Cardiac fibroblast (primary cell): ENCODE measurements around the gene TRAF3IP3.
A peak's percentile ranks its signal among the peaks of the same experiment; 100 is the strongest.

ENCODE experiments used
- DNase-seq, 2 donors: peaks; one replicate each; pipeline versions ENCODE4 v3.0.0 to v3.0.0-alpha.2; 2010; ENCODE audit warnings: low read depth in 2 of 2
- H3K4me3 ChIP-seq, 2 donors: replicated peaks in 1 of 2; 1 replicate in 1 of 2; 2 replicates in 1 of 2; pipeline ENCODE4 v1.5.1; 2011; ENCODE audit warnings: low read depth in 2 of 2, low read length in 2 of 2, mild to moderate bottlenecking in 2 of 2, moderate library complexity in 1 of 2
- TF ChIP-seq, protein P1 (sequence below): IDR thresholded peaks from one replicate; pipeline ENCODE4 v1.5.1; 2011; ENCODE audit warnings: low read depth, mild to moderate bottlenecking, low read length, inconsistent platforms

TRAF3IP3 gene

GRCh38 chr1:209816923-209817322 lies 61.1 kb downstream of the TRAF3IP3 start:
- DNase-seq, result no peak
- no peak overlapping the region for H3K4me3 ChIP-seq
- TF ChIP-seq, protein P1, sequence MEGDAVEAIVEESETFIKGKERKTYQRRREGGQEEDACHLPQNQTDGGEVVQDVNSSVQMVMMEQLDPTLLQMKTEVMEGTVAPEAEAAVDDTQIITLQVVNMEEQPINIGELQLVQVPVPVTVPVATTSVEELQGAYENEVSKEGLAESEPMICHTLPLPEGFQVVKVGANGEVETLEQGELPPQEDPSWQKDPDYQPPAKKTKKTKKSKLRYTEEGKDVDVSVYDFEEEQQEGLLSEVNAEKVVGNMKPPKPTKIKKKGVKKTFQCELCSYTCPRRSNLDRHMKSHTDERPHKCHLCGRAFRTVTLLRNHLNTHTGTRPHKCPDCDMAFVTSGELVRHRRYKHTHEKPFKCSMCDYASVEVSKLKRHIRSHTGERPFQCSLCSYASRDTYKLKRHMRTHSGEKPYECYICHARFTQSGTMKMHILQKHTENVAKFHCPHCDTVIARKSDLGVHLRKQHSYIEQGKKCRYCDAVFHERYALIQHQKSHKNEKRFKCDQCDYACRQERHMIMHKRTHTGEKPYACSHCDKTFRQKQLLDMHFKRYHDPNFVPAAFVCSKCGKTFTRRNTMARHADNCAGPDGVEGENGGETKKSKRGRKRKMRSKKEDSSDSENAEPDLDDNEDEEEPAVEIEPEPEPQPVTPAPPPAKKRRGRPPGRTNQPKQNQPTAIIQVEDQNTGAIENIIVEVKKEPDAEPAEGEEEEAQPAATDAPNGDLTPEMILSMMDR, result no peak

DNA sequence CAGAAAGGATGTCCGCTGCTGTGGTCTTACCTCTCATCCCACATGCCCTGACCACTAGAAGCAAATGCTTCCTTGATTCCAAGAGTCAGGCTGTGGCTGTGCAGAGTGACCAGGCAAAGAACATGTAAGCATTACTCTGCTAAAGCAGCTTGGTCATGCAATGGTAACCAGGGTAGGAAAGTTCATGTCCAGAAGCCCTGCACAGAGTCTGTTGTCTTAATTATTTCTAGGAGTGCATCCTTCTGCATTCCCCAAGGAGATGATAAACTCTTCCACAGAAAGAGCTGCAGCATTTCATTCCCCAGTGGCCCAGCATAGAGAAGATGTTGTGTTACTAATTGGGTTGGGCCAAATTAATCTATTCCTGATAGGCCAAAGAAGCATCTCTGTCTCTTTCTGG lies 61.8 kb downstream of the TRAF3IP3 start:
- DNase-seq, result no peak
- no peak overlapping the region for H3K4me3 ChIP-seq
- TF ChIP-seq, protein P1, result no peak

DNA sequence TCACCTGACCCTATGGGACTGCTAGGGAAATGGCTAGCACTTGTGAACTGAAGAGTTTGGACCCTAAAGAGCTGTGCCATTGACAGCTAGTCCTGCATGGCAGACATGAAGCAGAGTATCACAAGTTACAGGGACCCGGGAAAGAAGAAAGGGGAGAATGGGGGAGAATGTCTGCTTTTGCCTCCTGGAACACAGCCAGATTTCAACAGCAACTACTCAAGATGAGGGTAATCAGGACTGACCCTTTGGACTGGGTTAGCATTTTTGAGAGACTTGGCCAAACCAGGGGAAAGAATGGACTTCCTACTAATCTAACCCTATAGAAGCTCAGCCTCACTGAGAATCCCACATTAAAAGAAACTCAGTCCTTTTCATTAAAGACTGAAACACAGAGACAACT lies 63.2 kb downstream of the TRAF3IP3 start:
- H3K4me3 ChIP-seq, result no peak overlapping the region
- TF ChIP-seq, protein P1, result no peak
- DNase-seq, result no peak

DNA sequence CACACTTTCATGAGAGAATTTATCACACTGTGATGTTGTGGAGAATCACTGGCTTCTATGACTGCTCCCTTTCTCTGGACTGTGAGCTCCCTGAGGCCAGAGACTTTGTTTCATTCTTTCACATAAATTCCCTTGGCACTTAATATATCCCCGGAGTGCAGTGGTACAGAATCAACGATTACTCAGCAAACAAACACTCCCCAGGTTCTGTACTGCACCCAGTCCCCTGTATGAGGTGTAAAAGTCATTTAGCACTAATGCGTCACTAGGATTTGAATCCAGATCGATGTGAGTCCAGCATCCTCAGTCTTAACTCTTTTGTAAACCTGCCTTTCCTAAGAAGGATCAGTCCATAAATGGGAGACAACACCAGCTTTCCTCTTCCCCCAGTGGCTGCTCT lies 65.1 kb downstream of the TRAF3IP3 start:
- no peak for DNase-seq
- H3K4me3 ChIP-seq, result no peak overlapping the region
- TF ChIP-seq, protein P1, result no peak

- DNase-seq, result no peak
- no peak overlapping the region for H3K4me3 ChIP-seq
- TF ChIP-seq, protein P1, result no peak
These were observed 66.9 kb downstream of the TRAF3IP3 start for GRCh38 chr1:209822706-209823105.

GRCh38 chr1:209823143-209824041 lies 67.5 kb downstream of the TRAF3IP3 start:
- TF ChIP-seq, protein P1, result peak; percentile 67
- peak; percentile 83 to 96 for DNase-seq

More at GRCh38 chr1:209823143-209824041, 67.5 kb downstream of the TRAF3IP3 start:
- peak overlapping the region in 1 of 2 donors; percentile 1 for H3K4me3 ChIP-seq
